DMS53 treated with DMSO at 0.1 percent for 48 hours (cell line): ENCODE measurements around the gene PHF1.

Experiments
- DNase-seq: peaks from one replicate; lab custom pipeline; 2025; ENCODE audit not compliant: unreplicated experiment; lab: John Stamatoyannopoulos, UW

PHF1 gene

DNA sequence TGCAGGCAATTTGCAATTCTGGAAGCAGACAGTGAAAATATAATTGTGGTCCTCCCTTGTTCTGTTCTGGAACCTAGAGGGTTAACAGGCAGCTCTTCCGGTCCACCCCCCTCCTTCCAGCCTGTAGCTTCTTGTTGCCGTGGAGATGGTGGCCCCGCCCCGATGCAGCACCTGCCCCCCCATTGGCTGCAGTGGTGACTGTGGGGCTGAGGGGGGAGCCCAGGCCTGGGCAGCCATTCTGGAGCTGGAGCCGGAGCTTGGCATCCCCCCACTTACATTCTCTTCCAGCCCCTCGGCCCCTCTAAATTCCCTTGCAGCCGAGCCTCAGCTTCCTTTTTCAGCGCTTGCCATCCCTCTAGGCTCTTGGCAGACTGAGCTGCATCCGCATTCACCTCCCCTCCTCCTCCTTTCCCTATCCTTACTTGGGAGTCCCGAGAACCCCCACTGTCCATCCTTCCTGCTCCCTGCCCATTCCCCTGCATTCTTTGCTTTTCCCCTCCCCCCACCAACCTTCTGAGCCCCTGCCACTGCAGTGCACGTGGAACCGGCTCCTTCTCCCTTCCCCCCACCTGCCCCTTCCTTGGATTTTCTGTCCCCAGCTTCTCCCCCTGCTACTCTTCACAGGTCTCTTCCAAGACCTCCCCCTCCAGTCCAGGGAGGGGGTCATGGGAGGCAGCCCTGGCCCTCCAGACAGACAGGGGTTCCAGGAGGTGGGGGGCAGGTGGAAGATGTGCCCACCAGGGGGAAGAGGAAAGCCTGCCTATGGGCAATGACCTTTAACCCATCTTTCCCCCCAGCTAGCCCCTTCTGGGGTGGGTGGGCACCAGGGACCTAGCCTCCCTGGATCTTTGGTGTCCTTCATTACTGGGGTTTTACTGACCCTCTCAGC is 20.4 kb downstream of the PHF1 start:
- no peak for DNase-seq

DNA sequence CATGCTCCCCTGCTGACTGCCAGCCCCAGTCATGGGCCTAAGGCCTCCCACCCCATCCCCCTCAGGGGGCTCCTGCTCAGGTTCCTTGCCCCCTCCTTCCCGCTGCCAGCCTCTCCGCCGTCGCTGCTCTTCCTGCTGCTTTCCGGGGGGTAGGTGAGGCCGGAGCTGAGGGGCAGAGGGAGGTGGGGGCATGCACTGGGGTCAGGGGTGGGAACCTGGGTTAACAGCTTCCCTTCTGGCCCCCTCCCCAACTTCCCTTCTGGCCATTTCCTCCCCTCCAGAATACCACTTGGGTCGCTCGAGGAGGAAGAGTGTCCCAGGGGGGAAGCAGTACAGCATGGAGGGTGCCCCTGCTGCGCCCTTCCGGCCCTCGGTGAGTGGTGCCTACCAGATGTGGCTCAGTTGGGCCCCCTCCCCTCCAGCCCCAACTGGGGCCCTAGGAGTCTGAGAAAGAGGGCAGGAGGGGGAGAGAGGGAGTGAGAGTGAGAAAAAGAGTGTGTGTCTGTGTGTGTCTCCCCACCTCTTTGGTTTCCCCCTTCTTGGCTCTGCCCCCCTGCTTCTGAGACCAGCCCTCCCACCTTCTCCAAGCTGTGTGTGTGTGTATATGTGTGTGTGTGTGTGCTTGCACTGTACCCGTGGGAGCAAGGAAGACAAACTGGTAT is 21.2 kb downstream of the PHF1 start:
- no peak for DNase-seq

DNA sequence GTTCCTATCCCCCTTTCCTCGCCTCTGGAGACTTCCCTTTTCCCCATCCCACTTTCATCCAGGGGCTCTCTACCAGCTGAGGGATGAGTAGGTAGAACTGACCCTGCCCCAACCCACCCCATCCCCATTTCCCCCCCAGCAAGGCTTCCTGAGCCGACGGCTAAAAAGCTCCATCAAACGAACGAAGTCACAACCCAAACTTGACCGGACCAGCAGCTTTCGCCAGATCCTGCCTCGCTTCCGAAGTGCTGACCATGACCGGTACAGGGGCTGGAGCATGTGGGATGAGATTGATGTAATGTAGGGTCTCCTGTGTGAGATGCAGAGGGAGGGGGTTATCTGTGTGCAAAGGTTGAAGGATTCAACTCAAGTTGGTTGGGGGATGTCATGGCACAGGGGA is 21.7 kb downstream of the PHF1 start:
- DNase-seq, result no peak

GRCh38 chr6:33433001-33433543 is 22.3 kb downstream of the PHF1 start:
- no peak for DNase-seq

GRCh38 chr6:33433544-33434191 is 22.9 kb downstream of the PHF1 start:
- DNase-seq, result no peak

GRCh38 chr6:33434961-33435360 is 24.1 kb downstream of the PHF1 start:
- DNase-seq, result no peak

- DNase-seq, result no peak
These were observed 26.9 kb downstream of the PHF1 start for GRCh38 chr6:33437666-33438065.

- no peak for DNase-seq
These were observed 28.3 kb downstream of the PHF1 start for GRCh38 chr6:33438978-33439594.

DNA sequence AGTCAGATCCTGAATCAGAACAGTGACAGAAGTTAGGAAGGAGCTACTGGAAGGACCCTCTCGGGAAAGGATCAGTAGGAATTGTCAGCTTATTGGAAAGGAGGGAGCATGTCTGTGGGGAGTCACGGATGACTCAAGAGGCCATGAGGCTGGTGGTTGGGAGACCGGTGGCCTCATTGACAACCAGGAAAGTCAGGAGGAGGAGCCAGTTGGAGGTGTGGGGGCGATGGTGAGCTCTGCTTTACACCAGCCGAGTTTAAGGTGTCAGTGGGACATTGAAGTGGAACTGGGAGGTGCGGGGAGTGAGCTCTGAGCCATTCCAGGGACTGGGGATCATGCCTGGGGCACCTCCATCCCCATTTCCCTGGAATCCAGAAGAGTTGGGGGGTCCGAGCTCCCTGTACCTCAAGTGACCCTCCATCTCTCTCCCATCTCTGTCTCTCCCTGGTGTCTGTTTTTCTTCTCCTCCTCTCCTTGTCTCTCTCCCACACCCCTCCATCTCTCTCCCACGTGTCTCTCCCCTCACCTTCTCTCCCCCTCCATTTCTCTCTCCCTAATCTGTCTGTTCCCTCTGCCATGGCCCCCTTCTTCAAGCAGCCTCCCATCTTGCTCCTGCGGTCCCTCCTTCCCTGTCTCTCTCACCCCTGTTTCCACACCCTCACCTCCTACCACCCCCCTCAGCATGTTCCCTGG is 29.3 kb downstream of the PHF1 start:
- no peak for DNase-seq

DNA sequence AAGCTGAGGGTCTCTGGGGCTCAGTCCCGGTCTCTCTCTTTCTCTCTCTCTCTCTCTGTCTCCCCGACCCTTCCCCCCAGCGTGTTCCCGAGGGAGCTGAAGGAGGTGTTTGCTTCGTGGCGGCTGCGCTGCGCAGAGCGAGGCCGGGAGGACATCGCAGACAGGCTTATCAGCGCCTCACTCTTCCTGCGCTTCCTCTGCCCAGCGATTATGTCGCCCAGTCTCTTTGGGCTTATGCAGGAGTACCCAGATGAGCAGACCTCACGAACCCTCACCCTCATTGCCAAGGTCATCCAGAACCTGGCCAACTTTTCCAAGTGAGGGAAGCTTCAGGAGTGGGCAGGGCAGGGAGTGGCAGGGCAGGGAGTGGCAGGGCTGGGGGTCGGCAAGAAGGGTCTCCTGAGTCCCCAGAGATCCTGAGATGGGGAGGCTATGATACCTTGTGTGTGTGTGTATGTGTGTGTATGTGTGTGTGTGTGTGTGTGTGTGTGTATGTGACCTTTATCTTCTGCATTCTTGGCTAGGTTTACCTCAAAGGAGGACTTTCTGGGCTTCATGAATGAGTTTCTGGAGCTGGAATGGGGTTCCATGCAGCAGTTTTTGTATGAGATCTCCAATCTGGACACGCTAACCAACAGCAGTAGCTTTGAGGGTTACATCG is 30.0 kb downstream of the PHF1 start:
- DNase-seq, result no peak

- DNase-seq, result no peak
These were observed 30.6 kb downstream of the PHF1 start for GRCh38 chr6:33441457-33441856.

DNA sequence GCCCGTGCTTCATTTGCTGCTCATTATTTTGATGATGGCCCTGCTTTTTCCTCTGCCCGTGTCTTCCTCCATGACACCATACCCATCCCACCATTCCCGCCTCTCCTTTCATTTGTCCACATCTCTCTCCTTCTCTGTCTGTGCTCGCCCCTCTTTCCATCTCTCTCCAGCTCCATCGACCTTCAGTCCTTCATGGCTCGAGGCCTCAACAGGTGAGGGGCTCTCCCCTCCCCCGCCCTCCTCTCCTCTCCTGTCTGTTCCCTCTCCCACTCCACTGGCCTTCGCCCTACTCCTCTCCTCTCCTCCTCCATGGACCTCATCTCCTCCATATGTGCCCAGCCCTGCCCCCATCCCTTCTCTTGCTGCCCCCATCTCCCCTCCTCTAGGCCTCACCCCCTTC is 31.5 kb downstream of the PHF1 start:
- DNase-seq, result no peak

GRCh38 chr6:33443025-33443424 is 32.2 kb downstream of the PHF1 start:
- no peak for DNase-seq

DNA sequence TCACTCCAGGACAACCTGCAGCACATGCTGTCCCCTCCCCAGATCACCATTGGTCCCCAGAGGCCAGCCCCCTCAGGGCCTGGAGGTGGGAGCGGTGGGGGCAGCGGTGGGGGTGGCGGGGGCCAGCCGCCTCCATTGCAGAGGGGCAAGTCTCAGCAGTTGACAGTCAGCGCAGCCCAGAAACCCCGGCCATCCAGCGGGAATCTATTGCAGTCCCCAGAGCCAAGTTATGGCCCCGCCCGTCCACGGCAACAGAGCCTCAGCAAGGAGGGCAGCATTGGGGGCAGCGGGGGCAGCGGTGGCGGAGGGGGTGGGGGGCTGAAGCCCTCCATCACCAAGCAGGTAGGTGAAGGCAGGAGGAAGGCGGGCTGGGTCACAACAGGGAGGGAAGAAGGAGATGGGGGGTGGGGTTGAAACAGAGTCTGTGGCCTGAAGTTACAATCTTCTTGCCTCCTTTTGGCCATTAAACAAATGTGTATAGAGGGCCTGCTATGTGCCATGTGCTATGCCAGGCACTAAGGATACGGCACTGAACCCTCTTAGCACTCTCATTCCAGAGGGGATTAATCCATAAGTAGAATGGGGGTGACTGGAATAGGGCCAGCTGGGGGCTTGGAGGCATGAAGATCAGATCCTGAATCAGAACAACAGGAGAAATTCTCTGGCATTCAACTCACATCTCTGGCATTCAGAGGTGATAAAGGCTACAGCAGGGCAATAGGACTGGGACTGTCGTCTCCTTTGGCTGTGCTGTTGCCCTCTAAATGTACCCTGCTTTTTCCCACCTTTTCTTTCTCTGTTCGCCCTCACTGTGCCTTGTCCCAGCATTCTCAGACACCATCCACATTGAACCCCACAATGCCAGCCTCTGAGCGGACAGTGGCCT is 33.0 kb downstream of the PHF1 start:
- DNase-seq, result no peak

DNA sequence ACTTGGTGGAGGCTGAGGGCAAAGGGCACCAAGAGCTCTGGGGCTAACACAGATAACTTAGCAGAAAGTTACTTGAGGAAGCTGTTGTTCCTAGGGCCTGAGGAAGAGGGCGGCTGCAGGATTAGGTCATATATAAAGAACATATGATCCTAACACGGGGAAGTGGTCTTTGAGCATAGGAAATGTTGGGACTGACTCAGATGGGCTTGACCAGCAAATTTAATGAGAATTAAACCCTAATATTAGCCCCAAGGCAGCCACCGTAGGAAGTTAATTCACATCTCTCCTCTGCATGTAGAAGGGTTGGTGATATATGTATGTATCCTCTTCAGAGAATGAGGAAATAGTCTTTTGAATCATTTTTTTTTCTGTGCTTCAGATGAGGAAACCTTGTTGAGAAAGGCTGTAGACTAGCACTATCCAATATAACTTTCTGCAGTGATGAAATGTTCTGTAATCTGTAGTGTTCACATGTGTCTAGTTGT is 34.3 kb downstream of the PHF1 start:
- DNase-seq, result no peak

- DNase-seq, result no peak
These were observed 35.5 kb downstream of the PHF1 start for GRCh38 chr6:33446356-33446755.

DNA sequence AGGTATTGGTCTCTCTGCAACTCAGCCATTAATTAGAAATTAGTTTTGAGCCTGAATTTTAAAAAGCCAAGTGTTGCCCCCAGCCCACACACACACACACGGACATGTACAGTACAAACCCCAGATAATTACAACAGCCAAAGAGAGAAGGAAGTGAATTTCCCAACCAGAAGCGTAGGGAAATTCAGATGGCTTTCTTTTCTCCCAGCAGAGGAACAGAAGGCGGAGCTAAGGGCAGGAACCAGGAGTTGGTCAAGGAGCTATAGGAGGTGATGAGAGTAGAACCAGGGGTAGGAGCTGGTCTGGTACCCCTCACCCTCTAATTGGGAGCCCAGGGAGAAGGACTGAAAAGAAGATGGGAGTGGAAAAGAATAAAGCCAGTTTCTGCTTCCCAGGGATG is 39.6 kb downstream of the PHF1 start:
- DNase-seq, result no peak

- no peak for DNase-seq
These were observed 40.8 kb downstream of the PHF1 start for GRCh38 chr6:33451606-33452005.

- DNase-seq, result no peak
These were observed 41.7 kb downstream of the PHF1 start for GRCh38 chr6:33452496-33452895.
